TTC549 (cell line): Measurements from ENCODE around the gene CHST11.

ENCODE experiments used
- FAIRE-seq: peaks from 2 replicates; lab custom pipeline; 2012; peaks lifted over from hg19 to GRCh38; lab: Jason Lieb, UNC

CHST11 gene

DNA sequence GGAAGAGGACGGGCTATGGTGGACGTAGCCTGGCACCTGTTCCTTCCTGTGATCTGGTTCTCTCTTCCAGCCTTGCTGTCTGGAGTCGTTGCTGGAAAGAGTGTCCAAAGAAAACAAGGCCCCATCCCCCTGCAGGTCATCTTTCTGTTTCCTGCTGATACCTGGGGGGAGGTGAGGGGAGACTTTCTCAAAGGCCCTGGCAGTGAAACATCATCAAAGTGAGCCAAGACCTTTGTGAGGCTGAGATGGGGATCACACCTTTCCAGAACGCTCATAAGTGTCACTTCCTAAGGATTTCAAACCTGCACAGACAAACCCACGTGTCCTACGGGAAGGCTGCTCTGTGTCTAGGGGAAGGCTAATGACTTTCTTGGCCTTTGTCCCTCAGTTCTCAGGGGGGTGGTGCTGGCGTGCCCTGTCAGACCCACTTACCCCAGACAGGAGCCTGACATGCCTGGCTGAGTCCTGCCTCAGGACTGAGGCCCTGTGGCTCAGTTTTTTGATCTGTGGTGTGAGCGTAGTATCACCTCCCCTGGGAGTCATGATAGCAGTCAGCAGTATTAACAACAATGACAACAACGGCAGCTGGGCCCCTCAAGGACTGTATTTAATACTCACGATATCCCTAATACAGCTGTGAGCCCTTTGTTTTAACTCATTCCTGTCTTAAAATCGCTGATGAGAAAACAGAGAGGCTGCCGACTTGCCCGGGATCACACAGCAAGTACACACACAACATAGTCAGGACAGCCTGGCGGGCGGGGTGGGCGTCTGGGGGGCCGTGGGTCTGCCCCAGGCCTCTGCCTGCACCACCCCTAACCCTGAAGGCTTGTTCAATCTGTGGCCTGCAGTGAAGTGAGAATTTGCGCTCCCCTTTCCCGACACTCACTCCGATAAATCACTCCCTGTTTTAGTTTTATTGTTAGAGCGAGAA, 266.1 kb downstream of the CHST11 start:
- no peak for FAIRE-seq

DNA sequence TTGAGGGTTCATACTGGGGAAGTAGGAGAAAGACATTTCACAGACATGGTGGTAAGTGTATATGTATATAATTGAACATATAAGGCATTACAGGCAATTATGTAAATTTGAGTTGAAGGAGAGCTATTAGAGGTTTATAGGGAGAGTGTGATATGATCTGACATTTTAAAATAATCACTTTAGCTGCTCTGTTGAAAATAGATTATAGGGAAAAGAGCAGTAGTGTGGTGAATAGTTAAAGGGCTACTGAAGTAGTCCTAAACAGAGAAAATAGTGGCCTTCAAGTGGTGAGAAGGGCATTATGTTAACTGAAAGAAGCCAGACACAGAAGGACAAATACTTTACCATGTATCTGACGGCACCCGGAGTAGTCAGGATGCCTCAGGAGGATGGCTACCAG, 267.1 kb downstream of the CHST11 start:
- FAIRE-seq = no peak

DNA sequence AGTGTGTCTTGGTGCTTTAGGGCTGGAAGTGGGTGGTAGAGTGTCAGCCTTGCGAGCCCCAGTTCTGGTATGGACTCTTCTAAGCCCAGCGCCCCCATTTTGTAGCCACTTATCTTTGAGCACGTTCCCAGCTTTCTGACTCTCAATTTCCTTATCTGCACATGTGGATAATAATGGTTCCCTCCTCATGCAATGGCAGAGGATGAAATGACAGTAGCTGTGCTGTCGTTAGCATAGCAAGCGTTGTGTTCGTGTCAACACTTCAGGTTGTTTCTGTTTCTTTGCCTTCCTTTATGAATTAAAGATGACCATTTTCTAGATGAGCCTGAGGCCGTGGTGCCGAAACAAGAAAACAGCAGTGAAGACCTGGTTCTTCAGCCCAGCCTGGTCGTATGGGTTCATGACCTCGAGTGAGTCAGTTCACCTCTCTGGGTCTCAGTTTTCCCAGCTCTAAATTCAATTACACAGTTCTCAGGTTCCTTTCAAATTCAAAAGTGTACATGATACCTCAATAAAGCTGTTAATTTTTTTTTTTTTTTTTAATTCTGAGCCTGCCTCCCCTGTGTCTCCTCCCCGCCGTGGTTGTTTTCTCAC, 268.3 kb downstream of the CHST11 start:
- FAIRE-seq = no peak

DNA sequence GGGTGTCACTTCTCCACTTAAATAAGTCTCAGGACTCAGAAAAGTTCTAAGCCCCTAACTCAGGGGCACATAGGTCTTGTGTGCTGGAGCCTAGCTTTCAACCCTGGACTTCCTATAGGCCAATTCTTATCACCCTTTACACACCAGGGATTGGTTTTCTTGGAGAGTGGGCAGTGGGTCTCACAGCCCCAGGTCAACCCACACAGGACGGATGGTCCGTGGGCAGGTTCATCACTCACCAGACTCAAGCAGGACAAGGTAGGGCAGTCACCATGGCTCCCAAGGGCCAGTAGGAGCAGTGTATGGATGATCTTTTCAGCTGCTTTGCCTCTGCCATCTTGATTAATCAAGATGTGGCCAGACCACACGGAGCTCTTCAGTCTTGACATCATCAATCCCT, 268.9 kb downstream of the CHST11 start:
- no peak for FAIRE-seq

DNA sequence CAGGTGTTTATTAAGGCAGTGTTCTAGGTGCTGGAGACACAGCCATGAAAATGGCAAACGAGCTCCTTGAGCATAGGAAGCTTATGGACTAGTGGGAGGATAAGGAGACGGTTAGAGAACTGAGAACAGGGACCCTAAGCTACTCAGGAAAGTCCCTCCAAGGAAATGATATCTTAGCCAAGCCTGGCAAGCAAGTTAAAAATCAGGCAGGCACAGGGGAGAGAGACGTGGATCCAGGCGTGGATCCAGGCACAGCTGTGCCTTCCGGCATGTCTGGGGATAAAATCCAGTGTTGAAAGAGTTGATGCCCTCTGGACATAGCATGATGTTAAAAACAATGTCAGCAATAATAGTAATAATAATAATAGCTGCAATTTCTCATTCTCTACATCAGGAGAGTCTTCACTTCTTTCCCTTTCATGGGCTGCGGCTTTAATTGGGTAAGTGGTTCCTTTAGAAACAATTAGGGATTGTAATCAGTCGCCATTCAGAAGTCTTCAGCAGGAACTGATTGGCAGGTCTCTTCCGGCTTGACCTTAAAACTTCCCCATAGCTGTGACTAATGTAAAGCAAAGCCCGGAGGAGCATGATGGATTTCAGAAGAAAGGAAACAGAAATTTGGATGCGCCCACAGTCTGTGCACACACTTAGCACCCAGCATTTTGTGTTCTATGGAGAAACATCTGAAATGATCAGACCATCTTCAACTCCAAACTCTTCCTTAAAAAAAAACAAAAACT, 271.1 kb downstream of the CHST11 start:
- FAIRE-seq = no peak

DNA sequence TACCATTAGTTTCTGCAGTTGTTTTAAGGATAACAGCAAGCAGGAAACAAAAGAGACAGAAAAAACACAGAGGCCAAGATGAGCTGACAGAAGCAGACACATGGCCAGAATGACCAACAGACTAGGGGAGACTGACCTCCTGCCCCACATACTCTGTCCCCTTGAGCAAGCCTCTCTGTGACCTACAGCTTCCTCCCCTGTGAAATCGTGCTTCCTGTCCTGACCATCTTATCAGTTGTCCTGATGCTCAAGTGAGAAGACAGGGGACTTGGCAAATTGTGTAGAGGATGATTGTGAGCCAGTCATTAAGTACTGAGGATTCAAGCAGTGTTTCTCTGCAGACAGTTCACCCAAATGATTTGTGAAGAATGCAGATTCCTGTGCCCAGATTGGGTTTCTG, 272.3 kb downstream of the CHST11 start:
- FAIRE-seq = no peak

DNA sequence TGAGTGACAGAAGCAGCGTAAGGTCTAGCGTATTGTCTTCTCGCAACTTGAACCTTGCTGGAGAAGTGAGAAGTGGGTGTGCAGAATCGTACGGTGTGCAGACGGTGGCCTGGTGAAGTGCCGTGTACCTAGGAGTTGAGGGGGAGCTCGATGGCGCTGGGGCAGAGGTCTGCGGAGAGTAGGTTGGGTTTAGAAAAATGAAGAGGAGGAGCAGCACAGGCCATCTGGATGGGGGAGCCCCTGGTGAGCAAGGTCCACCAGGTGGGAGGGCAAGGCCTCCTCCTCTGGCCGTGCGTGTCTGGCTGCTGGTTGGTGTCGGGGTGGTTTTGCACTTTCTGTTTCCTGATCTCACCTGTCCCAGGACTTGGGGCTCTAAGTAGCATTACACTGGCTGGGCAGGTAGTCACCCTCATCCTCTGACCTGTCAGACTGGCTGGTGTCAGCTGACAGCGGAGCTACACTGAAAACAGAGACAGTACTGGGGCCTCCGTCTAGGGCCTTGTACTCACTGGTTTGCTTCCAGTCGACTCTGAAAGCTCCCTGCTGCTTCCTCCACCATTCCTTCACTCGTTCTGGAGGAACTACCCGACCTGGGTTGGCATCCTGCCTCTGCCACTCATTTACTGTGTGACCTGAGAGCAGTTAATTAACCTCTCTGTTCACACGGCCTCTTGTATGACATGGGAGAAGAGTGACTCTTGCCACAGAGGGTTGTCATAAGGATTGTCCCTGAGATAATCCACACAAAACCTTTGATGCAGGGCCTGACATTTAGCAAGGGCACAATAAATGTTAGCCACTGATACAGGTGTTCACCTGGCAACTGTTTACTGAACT, 273.1 kb downstream of the CHST11 start:
- no peak for FAIRE-seq

DNA sequence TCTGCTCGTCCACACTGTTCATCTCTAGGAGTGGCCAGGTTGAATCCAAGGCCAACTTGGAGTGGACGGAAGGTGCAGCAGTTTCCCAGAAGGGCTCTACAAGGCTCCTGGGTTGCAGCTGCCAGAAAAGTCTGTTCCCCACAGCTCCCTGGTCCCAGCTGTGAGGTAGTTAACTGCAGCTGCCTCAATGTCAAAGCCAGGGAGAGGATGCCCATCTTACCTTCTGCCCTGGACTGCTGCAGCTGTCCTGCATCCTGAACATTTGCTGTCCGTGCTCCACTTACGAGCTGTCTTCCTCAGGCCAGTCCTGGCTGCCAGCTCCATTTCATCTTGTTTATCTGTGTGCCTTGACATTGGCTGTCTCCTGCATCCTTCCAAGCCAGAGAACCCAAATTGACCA, 274.0 kb downstream of the CHST11 start:
- no peak for FAIRE-seq

DNA sequence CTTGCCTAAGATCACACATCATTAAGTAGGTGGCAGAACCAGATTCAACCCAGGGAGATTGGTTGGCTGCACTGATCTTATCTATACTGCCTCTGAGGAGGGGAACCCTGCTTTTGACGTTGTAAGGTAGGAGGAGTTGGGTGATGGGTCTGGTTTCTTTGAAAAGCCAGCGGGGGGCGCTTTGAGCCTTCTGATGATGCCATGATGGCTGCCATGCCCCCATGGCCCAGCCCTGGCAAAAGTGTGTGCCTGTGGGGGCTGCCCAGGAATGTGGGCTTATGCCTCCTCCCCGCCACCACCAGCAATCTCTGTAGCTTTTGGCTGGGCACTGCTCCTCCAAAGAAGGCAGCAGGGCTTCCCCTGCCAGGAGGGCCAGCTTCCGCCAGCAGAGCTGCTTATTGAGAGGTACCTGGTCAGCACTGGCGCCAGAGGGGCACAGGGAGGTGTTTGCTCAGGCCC, 277.0 kb downstream of the CHST11 start:
- FAIRE-seq = no peak

DNA sequence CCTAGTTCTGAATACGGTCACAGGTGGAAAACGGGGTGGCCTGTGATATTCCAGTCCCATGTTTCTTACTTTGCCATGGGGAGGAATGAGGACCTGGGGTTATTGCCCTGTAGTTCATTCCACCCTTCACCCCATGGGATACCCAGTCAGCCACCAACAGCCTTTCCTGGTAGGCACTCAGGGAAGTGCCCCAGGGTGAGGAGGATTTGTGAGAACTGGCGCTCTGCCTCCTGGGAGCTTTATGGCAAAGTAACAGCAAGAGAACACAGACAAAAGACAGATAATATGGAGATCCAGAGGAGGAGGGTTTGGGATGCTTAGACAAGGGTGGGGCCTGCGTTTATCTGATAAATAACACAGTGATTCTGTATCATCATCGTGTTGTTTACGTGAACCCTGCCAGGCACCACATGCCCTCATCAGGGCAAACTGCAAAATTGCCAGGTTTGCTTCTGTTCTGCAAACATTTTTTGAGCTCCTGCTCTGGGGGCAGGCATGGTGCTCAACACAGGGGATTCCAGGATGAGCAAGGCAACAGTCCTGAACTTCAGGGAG, 277.9 kb downstream of the CHST11 start:
- no peak for FAIRE-seq

DNA sequence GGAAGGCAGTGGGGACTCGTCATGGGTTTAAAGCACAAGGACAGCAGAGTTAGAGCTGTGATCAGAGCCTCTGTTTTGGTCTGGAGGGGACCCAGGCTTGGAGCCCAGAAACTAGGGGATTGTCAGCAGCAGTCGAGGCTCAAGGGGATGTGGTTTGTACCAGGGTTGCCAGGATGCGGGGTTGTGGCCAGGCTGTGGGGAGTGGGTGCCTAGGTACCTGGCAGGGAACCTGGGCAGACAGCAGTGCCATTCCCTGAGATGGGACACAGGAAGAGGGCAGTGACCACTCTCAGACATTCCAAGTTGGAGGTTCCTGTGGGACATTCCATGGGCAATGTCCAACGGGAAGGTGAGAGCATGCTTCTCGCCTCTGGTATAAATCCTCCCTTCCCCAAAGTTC, 279.1 kb downstream of the CHST11 start:
- no peak for FAIRE-seq

DNA sequence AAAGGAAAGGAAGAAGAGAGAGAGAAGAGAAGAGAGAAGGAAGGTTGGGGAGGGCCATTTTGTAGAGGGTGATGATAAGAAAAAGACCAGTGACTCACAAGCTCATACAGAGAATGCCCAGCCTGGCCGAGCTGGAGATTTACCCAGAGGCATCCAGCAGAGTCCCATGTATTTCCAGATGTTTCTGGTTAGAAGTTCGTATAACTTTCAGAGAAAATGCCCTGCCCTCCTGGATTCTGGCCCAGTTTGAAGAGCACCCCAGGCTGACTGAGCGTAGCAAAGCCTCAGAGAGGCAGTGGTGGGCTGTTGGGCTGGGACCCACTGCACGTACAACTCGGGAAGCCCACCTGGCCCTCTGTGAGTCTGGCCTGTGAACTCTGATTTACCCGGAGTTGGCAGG, 279.6 kb downstream of the CHST11 start:
- no peak for FAIRE-seq

DNA sequence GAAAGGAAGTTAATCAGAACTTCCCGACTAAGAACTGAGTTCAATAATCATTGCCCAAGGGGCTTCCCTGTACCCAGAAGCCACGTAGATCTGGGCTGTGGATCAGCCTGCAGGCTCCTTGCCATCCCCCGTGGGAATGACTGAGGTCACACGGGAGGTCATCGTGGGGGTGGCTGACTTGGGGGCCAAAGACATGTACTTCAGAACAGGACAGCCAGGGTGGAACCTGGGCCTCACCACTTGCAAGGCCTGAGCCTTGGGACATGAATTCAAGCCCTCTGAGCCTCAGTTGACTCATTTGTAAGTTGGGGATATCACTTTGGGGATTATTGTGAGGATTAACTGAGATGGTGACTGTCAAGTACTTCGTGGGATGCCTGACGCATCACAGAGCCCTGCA, 280.4 kb downstream of the CHST11 start:
- FAIRE-seq = no peak

DNA sequence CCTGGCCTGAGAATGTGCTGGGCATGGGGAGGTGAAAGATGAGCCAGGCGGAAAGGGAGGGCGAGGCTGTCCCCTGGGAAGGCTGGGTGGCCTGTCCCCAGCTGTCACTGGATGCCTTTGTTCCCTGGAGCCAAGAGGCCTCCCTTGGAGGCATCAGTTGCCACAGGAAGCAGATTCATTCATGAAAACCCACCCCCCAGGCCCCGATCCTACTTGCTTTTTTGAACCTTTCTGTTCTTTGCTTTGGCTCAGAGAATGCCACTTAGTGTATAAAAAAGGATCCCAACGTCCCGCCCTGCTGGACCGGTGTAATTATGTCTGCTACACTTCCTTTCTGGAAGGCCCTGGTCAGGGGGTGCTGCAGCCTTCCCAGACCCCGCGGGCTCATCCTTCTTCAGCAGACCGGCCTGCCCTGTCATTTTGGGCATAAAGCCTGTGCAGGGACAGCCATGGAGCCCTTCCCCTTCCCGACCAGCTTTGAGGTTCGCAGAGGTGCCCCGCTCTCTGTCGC, 281.1 kb downstream of the CHST11 start:
- FAIRE-seq = no peak

DNA sequence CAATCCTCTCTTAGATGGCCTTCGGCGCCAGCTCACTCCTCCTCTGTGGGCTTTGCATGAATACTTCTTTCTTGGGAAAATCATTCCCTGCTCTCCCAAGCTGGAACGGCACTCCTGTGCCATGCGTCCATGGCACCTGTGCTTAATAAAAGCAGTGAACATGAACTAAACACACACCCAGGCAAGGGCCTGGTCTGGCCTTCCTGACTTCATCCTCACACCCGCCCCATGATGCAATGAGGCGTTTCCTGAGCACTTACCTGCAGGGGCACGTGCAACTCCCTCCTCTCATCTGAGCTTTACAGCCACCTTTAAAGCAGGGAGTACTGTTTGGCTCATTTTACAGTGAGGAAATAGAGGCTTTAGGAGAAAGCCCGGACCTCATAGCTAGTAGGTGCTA, 281.6 kb downstream of the CHST11 start:
- FAIRE-seq = no peak

DNA sequence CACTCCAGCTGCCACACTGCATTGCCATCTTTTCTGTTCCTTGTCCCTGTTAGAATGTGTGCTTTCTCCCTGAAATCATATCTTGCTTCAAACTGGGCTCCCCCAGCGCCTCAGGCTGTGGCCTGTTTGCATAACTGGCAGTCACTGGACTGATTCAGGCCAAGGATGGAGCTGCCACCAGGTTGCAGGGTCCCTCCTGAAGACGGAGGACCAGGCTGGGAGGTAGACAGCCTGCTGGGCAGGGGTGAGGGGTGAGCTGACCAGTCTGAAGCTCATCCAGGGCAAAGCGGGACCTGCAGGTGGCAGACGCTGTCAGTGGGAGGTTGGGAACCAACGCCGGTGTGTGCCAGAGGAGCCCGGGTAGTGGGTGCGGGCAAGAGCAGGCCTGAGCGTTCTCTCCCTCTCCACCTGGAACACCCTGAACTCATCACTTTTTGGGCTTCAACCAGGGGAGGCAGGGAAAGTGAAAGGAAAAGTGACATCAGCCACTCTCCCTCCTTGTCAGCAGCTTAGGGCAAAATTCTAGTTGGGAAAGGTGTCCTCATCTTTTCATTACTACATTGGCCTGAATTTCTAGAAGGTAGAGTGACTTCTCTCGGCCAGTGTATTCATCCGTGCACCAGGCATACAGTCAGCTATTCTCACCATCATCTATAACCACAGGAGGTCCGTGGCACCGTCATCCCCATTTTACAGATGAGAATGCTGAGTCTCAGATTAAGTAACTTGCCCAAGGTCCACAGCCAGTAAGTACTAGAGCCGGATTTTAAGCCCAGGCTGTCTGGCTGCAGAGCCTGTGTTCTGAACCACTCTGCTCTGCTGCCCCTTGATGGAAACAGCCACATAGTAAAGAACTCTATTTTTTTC, 282.3 kb downstream of the CHST11 start:
- FAIRE-seq = no peak

DNA sequence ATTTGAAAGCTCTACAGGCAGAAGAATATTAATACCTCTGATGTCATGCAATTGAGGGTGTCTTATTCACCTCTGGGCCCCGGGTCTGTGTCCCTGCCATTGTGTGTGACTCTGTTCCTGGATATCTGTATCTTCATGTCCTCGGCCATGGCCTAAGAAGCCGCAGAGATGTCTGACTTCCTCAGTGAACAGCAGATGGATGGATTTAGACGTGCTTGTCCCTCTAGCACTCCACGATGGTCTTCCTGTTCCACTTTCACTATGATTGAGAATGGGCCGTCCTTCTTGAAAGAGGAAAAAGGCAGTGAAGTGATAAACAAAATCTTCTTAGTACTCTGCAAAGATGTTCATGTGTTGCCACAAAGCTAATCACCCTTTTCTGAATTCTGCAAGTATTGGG, 283.9 kb downstream of the CHST11 start:
- no peak for FAIRE-seq

DNA sequence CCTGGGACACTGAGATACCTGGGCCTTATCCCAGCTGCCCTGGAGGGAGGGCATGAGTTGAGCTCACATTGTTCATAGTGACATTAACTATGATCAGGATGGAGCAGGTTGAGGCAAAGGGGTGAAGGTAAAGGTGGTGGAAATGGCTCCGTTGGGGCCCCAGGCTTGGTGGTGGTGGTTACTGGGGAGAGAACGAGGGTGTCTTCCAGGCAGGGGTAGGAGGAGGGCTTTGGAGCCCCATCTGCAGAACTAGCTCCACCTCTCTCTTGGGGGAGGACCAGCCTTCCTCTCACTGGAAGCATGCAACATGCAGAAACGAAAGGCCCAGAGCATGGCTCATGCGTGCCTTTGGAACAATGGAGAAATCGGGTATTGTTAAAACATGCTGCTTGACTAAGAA, 284.3 kb downstream of the CHST11 start:
- FAIRE-seq = no peak

DNA sequence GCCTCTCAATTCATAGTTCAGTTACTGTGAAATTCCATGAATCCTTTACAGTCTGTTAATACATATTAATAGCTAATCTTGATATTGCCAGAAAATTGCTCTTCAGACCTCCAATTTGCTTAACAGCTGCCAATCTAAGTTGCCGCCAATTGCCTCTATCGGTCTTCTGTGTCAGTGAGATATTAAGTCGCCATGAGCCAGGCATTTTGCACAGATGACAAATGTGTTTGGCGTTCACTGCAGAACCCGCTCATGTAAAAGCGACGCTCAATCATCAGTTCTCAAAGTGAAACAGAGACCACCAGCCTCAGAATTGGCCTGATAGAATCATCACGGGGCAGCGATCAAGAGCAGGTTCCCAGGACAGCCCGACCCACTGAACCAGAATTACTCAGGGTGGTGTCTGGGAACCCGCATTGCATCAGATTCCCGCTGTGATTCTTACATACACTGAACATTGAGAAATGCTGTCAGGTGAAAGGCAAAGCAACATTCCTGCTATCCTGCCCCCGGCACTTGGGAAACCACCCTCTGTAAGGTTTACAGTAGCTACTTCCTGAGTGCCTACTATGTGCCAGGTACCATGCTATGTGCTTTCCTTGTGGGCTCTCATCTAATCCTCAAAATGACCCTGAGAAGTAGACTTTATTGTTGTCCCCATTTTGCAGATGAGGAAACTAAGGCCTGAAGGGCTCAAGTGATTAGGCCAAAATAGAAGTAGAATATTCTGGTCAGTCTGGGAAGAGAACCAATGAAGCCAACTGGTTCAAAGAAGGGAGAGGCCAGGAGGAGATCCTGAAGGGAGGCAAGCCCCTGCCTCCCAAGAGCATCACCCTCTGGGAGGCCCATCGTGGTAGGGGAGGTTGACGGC, 285.0 kb downstream of the CHST11 start:
- FAIRE-seq = no peak
